HG03565 (cell line): ENCODE data around the gene VAC14.

Experiments used
- ATAC-seq: cut with Tn5 transposase; IDR thresholded peaks from one replicate; pipeline ENCODE4 v1.9.1; 2021; ENCODE audit warnings: mild to moderate bottlenecking, moderate library complexity; ENCODE audit not compliant: unreplicated experiment

The VAC14 gene

DNA sequence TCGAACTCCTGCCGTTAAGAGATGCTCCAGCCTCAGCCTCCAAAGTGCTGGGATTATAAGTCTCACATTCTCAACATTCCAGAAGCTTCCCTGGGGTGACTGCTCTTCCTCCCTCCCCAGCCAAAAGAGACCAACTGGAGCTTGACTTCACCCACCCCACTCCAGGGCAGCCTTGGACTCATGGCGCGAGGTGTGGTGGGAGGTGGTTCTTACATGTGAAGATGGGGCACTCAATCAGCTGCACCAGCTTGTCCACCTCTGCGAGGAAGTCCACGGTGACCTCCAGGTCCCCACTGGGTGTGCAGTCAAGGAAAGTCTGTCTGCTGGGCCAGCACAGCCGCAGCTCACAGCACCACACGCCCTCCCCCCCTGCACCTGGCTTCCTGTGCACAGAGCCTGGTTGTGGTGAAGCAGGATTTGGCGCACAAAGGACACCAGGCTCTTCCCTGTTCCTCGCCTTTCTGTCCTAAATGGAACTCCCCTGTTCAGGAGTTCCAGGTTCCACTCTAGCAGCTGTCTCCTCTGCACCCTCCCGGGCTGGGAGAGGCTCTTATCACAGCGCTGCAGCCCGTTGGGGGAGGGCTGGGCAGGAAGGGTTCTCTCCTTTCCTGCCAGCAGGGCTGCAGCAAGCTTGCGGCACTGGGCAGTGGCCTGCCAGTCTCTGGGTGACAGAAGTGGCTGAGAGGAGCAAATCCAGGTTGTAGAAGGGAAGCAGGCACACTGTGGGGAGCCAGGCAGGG is 105.5 kb downstream of the VAC14 start:
- ATAC-seq, result no peak

DNA sequence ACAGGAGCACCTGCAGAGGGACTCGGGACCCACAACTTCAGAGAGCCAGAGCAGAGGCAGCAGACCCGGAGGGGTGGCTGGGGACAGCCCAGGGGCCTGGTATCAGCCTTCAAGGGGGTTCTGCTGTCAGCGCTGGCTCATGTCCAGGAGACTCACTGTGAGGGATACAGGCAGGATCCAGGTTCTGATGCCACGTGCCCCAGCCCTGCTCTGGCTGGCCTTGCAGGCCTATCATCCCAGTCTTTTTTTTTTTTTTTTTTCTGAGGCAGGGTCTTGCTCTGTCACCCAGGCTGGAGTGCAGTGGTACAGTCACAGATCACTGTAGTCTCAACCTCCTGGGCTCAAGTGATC is 106.1 kb downstream of the VAC14 start:
- ATAC-seq, result no peak

DNA sequence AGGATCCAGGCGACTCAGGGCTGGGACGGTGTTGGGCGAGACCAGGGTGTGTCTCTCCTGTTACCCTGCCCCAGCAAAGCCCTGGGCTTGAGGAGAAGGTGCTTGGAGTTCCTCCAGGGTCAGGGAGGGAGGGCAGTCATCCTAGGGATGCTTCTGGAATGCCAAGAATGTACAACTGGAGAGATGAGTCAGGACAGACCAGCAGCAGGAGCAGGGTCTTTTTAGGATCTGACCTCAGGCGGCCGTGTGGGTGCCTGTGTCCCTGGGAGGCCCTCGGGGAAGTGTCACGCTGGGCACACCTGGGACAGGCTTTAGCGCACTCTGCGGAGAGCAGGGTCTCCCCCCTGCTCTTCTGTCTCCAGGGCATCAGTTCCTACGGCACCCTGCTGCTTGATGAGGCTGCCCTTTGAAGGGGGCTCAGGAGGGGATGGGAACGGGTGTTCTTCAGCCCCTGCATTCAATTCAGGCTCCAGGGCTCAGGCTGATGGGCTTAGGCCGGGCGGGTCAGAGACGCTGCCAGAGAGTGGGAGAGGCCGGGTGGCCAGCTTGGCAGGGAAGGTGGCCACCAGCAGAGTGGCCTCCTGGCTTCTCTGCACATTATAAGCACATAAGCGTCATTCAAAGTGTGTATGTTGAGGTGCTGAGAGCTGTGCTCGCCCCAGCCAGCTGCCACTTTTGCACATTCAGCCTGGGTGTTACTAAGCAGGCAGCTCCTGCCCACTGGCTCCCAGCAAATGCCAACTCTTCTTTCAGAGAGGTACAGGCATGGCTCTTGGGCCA is 106.7 kb downstream of the VAC14 start:
- no peak for ATAC-seq

DNA sequence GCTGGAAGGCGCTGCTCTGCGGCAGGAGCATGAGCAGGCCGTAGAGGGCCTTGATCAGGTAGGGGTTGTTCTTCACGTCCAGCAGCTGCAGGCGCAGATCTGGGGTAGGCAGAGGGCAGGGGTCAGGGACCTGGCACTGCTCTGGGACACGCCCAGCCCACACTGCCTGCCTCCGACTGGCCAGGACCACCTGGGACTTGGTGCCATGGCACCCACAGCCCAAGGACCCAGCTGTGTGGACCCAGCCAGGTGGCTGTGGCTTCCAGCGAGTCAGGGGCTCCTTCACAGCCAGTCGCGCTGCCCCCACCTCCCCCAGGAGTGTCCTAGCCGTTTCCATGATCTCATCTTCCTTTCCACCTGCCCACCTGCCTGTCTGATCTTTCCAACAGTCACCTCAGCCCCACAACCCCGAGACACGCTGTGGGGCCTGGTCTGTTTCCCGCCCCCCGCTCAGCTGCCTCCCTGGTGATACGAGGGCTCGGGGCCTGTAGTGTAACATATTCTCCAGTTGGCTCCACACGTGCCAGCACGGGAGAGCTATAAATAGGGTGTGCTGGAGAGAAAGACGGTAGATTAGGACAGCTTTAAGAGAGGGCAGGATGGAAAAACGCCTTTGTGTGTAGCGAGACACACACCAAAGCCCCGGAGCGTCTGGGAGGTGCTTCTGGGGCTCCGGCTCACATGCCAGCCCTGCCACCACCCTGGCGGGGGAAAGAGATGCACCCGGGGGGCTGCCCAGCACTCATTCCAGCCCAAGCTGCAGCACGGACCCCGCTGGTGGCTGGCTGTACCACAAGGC is 107.9 kb downstream of the VAC14 start:
- ATAC-seq, result no peak

DNA sequence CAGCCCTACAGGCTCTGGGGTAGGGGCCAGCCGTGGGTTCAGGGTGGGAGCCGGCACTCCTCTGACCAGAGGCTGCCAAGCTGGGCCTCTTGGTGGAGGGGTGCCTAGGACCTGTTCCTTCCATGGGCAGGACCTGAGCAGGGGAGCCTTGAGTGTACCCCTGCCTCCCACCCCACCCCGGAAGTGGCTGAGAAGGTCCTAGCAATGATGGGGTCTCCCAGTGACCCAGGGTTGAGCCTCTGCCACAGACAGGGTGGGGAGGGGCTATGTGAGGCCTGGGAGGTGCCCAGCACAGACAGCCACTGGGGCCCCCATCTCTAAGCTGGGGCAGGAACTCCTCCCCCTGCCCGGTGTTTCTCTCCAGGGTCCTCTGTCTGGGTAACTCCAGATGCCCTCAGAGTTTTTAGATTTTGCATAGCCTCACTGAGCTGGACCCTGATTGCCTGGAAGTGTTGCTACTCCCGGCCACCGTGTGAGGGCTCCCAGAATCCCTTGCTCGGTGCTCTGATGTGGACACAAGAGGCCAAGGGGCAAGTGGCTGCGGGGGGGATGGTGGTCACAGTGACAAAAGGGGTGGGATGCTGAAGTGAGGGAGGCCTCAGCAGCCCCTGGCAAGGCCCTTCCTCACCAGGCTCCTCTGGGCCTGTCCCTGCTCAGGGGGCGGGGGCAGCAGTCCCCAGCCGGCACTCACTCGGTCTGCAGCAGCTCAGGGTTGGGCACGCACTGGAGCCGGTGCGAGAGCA is 108.7 kb downstream of the VAC14 start:
- no peak for ATAC-seq

DNA sequence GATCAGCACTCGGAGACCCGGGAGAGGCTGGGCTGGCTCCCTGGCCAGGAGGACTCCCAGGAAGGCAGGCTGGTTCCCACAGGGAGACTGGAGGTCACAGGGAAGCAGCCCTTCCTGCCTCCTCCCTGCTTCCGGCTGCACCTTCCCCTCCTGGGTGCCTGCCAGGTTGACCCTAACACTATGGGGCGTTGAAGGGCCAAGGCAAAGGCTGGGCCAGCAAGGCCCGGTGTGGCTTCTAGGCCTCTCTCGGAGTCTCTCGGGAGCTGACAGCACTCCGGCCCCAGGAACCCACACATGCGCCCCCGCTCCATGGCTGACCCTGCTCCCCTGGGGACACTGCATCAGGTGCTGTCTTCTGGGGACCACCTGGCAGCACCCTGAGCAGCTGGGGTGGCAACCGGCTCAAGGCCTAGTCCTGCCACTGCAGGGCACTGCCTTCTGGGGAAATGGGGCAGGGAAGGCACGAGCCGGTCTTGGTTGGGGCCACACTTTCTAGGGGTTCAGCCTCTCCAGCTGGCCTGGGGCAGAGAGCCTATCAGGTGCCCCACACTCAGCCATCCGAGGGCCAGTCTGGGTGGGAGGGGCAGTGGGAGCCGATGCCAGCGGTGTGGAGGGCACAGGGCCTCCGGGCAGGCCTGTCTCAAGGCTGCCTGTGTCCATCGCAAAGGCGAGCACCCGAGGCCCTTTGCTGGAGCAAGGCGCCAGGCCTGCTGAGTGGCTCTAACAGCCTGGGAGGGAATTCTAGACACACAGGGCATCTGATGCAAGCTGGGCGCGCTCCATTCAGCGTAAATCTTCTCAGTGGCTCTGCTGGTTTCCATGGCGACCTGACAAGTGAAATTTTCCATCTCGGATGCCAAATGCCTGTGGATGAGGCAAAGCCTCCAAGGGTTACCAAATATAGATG is 109.5 kb downstream of the VAC14 start:
- ATAC-seq, result no peak

DNA sequence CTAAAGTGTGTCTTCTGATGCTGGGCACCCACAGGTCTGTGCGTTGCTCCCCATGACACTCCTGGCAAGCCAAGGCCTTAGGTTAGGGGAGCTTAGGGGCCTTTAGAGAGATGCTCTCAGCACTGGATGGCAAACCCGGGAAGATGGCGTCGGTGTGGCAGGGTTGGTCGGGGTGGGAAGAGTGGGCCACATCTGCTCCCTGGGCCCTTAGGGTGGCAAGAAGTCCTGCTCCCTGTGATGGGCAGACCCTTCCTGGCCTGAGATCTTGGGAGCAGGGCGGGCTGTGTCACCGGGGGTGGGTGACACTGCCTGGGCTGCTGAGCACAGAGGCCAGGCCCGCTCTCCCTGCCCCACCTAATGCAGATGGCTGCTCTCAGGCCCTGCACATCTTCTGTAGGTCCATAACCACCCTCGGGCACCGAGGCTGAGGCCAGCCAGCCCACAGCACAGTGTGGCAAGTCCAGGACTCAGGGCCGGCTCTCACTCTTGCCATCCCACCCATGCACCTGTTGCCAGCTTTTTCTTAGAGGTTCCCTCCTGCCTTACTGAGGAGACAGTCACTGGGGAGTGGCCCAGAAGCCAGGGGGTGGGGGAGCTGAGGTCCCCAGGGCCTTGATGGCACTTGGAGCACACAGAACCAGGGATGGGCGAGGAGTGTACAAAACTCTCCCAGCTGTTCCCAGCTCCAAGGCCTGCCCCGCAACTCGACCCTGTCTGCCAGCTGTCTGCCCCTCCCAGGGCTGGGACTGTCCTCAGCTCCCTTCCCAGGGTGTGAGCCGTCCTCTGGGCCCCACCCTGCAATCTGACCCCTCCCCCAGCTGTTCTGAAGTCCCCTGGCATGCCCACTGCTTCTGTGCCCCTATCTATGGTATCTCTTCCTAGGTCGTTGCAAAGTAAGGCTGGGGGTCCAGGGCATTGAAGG is 110.7 kb downstream of the VAC14 start:
- ATAC-seq, result no peak

DNA sequence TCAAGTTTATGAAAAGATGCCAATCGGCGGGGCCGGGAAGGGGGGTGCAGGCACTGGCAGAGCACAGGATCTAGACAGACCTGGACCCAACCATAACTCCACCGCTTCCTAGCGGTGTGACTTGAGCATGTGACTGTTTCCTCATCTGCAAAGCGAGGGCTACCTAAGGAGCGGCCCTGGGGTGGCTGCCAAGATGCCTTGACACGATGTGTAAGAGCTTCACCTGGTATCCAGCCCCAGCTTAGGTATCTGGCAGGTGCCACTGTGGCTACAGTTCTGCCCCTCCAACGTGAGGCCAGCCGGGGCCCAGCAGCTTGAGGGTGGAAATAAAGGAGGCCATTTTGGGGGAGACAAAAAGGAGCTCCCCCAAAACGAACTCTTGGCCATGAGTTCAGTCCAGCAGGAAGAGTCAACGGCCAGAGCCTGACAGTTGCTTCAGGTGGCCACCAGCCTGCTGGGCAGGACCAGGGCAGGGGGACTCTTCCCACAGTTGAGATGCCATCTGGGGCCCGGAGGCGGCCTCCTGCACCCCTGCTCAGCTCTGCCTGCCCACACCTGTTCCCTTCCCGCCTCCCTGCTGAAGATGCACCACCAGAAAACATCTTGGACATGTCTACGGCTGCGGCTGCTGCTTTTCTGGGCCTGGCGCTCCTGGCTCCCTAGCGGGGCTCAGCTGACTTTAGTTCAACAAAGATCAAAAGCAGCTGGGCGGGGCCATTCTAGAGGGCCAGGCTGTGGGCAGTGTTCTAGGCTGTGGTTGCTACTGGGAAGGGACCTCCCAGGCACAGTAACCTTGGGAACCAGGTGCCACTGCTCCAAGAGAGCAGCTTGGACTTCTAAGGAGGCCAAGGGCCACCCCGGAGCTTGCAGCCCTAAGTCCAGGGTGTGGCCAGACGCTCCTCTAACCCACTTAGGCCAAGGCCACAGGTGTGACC is 111.7 kb downstream of the VAC14 start:
- ATAC-seq, result no peak

DNA sequence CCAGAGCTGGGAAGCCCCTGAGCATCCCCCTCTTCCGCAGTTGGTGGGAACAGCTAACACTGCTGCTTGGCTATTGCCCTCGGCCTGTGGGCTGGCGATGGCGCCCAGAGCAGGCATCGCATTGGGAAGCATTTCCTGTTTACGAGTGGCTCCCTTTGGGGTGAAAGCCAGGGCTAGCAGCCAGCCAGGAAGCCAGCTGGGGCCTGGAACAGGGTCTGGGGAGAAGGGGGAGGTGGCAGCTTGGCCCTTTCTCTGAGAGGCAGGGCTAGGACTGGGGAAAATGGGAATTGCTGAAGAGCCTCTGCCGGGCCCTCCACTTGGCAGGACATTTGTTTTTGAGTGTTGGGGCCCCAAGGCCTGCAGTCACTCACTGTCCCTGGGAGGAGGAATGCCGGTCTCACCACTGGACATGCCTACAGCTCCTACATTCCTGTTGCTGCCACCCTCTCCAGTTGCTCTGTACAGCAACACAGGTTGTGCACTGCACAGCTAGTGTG is 112.7 kb downstream of the VAC14 start:
- ATAC-seq, result no peak

DNA sequence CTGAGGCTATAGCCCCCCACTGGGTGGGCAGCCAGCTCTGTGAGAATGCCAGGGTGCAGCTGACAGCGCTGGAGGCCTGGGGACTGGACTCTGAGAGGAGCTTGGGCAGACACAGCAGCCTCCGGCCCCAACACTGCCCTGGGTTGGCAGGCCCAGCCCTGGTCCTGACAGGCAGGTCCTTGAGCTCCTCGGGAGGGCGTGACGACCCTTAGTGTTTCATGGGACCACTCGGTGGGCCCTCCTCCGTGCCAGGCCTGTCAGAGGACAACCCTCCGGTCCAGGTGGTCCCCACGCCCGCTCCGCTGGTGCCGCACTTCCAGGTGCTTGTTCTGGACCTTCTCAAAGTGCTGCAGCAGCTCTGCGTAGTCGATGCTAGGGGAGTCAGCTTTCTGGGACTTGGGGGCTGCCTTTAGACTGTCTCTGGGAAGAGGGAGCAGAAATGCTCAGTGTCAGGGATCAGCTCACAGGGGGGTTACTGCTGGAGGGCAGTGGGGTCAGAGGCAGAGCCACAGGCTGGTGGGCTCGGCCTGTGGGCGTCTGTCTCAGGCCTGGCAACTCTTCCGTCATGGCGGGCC is 113.2 kb downstream of the VAC14 start:
- no peak for ATAC-seq

DNA sequence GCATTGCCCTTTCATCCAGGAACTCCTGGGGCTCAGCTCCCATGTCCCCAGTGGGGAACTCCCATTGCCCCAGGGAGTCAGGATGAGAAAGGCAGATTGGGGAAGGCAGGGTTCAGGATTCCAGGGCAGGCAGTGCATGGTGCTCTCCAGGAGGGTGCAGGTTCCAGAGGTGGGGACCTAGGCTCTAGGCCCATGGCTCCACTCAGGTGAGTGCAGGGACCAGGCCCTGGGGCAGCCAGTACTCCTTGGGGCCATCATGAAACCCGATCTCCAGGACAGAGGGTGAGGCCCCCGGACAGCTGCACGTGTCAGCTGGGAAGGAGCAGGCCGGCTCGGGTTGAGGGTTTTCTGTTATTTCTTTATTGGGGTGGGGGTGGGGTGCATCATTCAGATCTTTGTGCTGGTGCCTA is 113.9 kb downstream of the VAC14 start:
- no peak for ATAC-seq

DNA sequence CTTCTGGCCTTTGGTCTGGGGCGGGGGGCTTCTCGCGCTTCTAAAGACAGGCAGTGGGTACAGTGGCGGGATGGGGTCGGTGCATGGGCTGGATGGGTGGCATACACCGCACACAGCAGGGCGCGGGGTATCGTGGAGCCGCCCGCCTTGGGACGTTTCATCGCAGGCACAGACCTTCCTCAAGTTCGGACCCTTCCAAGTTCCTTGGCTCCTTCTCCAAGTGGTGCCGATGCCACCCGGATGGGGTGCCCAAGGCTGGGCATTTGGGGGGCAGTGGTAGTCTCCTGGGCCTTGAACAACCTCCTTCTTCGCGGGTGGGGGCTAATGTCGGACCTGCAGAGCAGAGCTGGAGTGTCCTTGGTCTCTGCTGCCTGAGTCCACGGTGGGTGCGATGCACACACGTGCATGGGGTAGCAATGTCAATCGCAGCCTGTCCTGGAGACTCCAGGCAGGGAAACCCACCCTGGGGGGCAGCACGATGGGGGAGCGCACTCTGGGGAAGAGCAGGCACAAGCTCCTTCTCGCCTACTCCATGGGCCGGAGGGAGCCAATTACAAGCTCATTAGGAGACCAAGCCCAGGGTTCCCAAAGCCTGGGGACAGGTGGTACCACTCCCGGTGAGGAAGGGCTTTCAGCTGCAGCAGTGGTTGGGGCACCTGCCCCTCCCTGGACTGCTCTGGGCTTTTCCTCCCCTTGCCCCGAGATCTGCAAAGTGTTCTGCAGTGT is 114.4 kb downstream of the VAC14 start:
- no peak for ATAC-seq

DNA sequence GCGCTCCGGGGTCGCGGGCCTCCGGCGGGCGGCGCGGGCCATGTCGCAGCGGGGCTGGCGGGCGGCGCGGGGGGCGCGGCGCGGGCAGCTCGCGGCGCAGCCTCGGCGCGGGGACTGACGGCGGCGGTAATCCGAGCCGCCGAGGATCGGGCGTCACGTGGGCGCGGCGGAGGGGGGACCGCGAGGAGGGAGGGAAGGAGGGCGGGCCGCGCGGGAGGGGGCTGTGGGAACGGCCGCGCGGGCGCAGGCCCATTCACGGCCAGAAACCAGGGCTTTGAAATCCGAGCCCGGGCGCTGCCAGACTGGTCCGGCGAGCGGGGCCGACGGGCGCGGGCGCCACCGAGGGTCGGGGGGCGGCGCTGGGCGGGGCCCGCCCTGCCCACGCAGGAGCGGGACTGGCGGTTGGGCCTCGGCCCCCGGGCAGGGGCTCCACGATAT is 115.0 kb downstream of the VAC14 start, which contains the start of gene MTSS2:
MTSS2 (minus strand) TSS at position 116 of the 438 bp plus-strand sequence. CDS start 262 bp downstream, outside the sequence.
- ATAC-seq, result no peak

DNA sequence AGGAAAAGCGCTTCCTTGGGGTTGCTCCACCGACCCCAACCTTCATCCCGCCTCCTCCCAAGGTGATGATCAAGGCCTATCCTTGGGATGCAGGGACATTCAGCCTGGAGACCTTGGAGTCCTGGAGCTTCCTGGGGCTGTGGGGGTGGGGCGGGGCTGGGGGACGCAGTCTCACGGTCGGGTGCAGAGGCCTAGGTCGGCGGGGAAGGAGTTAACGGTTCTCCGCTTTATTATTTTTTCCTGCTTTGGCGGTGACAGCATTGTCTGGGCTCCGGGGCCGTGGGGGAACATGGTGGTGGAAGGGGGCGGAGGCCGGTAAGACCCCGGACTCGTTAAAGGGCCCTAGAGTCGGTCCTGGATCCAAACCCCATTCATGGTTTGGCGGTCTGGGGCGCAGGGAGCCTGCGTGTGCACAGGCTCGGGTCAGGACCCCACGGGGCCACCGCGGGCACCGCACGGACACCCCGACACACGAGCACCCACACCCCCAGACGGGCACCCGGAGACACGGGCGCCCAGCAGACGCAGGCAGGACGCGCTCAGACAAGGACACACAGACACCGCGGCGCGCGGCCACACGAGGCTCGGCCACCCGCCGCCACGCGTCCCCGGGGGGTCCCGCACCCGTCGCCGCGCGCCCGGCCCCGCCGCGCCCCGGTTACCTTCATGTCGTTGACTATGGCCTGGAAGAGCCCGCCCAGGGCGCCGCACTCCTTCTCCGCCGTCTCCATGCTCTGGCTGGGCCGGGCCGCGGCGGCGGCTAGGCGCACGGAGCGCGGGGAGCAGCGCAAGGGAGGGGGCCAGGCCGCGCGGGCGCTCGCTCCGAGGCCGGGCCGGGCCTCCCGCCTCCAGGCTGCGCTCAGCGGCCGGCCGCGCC is 115.7 kb downstream of the VAC14 start:
- ATAC-seq, result no peak
